Measurements from ENCODE around the gene MAML3. TPM values are rescaled to one million over a fixed set of nuclear protein-coding genes. Genes with fewer than 3 reads are reported as not detected.

Gene MAML3
- total RNA-seq, 1 donor, result 6.5 TPM

DNA sequence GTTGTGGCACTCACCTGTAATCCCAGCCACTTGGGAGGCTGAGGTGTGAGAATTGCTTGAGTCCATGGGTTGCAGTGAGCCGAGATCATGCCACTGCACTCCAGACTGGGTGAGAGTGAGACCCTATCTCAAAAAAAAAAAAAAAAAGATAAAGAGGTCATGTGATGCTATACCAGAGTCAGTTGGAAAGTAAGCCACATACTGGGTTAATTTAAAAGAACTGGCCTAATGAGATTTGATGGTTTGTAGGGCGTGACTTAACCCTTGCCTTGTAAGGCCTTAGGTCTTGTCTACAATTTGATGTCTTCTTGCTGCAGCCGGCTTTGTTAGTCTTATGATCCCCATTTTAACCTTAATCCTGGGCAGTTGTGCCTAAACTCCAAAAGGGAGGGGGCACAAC is 483.2 kb downstream of the MAML3 start:
- no peak overlapping the region for H3K4me3 ChIP-seq (ENCODE audit: low read depth, low read length)
- DNase-seq (ENCODE audit: low read depth), result no peak
- TF ChIP-seq, protein P1, sequence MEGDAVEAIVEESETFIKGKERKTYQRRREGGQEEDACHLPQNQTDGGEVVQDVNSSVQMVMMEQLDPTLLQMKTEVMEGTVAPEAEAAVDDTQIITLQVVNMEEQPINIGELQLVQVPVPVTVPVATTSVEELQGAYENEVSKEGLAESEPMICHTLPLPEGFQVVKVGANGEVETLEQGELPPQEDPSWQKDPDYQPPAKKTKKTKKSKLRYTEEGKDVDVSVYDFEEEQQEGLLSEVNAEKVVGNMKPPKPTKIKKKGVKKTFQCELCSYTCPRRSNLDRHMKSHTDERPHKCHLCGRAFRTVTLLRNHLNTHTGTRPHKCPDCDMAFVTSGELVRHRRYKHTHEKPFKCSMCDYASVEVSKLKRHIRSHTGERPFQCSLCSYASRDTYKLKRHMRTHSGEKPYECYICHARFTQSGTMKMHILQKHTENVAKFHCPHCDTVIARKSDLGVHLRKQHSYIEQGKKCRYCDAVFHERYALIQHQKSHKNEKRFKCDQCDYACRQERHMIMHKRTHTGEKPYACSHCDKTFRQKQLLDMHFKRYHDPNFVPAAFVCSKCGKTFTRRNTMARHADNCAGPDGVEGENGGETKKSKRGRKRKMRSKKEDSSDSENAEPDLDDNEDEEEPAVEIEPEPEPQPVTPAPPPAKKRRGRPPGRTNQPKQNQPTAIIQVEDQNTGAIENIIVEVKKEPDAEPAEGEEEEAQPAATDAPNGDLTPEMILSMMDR (IDR thresholded peaks at IDR 0.05; ENCODE audit: insufficient read depth, low read depth, low read length), result no peak

DNA sequence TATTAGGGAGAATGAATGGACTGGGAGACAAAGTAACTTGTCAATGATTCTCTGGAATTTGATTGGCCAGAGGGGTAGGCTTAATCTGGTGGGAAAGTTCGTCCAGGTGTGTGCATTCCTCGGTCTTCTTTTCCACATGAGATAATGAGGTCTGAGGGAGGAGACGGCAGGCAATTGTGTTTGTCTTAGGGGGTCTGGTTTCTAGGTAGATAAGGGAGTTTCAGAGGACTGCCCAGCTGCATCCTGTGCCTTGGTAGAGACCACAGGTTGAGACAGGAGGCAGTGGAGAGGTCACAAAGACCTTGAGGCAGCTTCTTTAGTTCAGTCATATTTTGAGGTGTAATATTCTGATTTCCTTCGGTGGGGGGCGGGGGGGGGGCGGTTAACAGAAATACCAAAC is 484.1 kb downstream of the MAML3 start:
- no peak overlapping the region for H3K4me3 ChIP-seq (ENCODE audit: low read depth, low read length)
- TF ChIP-seq, protein P1 (IDR thresholded peaks at IDR 0.05; ENCODE audit: insufficient read depth, low read depth, low read length), result no peak
- DNase-seq (ENCODE audit: low read depth), result no peak

DNA sequence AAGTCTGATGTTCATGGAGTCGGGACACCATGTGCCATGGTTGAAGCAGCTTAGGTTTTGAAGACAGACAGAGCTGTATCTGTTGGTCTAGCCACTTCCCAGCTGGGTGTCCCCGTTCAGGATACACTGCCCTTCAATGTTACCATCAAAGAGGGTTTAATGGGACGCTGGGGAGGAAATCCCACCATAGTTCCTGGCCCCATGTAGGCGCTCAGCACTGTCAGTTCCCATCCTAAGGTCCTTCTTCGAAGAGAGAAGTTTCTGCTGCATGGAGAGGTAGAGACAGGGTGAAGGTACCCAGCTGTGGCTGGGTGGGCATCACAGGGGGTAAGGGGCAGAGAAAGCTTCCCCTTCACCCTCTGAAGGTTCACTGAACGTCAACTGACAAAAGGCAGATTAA is 484.6 kb downstream of the MAML3 start:
- H3K4me3 ChIP-seq (ENCODE audit: low read depth, low read length), result no peak overlapping the region
- no peak for DNase-seq (ENCODE audit: low read depth)
- TF ChIP-seq, protein P1 (IDR thresholded peaks at IDR 0.05; ENCODE audit: insufficient read depth, low read depth, low read length), result no peak

DNA sequence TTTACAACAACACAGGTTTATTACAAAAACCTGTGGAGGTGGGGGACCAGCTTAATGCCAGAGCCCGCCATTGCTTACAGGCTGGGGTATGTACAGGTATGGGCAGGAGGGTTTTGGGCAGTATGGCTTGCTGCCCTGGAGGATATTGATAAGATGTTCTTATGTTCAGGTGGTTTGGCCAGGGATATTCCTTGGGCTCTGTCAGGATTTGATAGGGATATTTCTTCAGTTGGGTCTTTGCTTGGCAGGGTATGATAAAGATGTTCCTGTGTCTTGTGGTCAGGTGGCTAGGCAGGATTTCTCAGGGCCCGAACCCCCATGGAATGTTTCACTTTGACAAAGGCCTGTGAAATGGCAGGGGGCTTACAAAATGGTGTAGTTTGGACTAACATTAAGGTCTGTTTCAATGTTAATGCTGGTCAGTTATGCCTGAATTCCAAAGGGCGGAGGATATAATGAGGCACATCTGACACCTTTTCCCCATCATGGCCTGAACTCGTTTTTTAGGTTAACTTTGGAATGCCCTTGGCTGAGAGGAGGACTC is 485.3 kb downstream of the MAML3 start:
- H3K4me3 ChIP-seq (ENCODE audit: low read depth, low read length), result no peak overlapping the region
- TF ChIP-seq, protein P1 (IDR thresholded peaks at IDR 0.05; ENCODE audit: insufficient read depth, low read depth, low read length), result no peak
- no peak for DNase-seq (ENCODE audit: low read depth)

DNA sequence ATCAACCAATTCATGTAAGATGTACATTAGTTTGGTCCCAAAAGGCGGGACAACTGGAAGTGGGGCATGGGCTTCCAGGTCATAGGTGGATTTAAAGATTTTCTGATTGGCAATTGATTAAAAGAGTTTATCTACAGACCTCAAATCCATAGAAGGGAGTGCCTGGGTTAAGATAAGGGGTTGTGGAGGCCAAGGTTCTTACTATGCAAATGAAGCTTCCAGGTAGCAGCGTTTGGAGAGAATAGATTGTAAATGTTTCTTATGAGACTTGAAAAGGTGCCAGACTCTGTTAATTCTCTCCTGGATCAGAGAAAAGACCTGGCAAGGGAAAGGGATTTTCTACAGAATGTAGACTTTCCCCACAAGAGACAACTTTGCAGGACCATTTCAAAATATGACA is 485.9 kb downstream of the MAML3 start:
- DNase-seq (ENCODE audit: low read depth), result no peak
- TF ChIP-seq, protein P1 (IDR thresholded peaks at IDR 0.05; ENCODE audit: insufficient read depth, low read depth, low read length), result no peak

More for the DNA sequence above, 485.9 kb downstream of the MAML3 start:
- no peak overlapping the region for H3K4me3 ChIP-seq (ENCODE audit: low read depth, low read length)

Other genes with a start within 250 kb of the MAML3 start
- gene SCOC, start 219.5 kb upstream of the MAML3 start, total RNA-seq, result 42.8 and 84.6 TPM in 2 replicates

Data from fibroblast of villous mesenchyme (primary cell).